Sigmoid colon (tissue), 7 donors: ENCODE data around the gene CFAP100. TPM values are rescaled to one million over a fixed set of nuclear protein-coding genes. Genes with fewer than 3 reads are reported as not detected.

Source experiments
- DNase-seq: peaks from one replicate; pipeline ENCODE4 v3.0.0-alpha.2; 2019
- H3K27ac ChIP-seq, 4 donors: fragments of 200-600 bp; sonication (generic); one replicate each; pipeline ENCODE4 v1.5.1; 2016 to 2019; ENCODE audit warnings: mild to moderate bottlenecking in 1 of 4
- H3K27me3 ChIP-seq, 3 donors: fragments of 200-600 bp; sonication (generic); one replicate each; pipeline ENCODE4 v1.5.1; 2019; ENCODE audit warnings: mild to moderate bottlenecking in 1 of 3
- H3K36me3 ChIP-seq, 4 donors: fragments of 200-600 bp; sonication (generic); one replicate each; pipeline ENCODE4 v1.5.1; 2016 to 2019
- H3K4me1 ChIP-seq, 4 donors: fragments of 200-600 bp; sonication (generic); one replicate each; pipeline ENCODE4 v1.5.1; 2017 to 2019
- H3K4me3 ChIP-seq, 4 donors: fragments of 200-600 bp; sonication (generic); one replicate each; pipeline ENCODE4 v1.5.1; 2017 to 2019; ENCODE audit warnings: mild to moderate bottlenecking in 2 of 4, moderate library complexity in 1 of 4
- H3K9me3 ChIP-seq, 4 donors: fragments of 200-600 bp in 3 of 4; sonication (generic) in 3 of 4; one replicate each; pipeline versions ENCODE4 v1.5.1 to v1.6.1; 2013 to 2019
- EP300 ChIP-seq, 4 donors: sonication (generic); formaldehyde crosslinking; IDR thresholded peaks; one replicate each; pipeline ENCODE4 v1.6.1; 2017; ENCODE audit warnings: antibody characterized with exemption in 4 of 4
- POLR2A ChIP-seq, 2 donors: fragments of 450-650 bp; IDR thresholded peaks; one replicate each; pipeline ENCODE4 v1.6.1; 2016; ENCODE audit warnings: antibody characterized with exemption in 2 of 2, mild to moderate bottlenecking in 2 of 2, moderate library complexity in 2 of 2
- POLR2AphosphoS5 ChIP-seq, 4 donors: sonication (generic); formaldehyde crosslinking; IDR thresholded peaks; one replicate each; pipeline ENCODE4 v1.6.1; 2017; ENCODE audit warnings: antibody characterized with exemption in 4 of 4
- WGBS, 2 donors: extraction: QIAGEN DNeasy Blood & Tissue Kit; methylation state at CpG; one replicate each; pipeline ENCODE4 v1.1.7; 2013; 5-methylcytosine and 5-hydroxymethylcytosine counted together
- intact Hi-C: fragments of 100-400 bp; cut with DNase I; formaldehyde crosslinking; loops from one replicate; pipeline ENCODE4 v1.15.1; 2023
- polyA plus RNA-seq, 3 donors: library from polyadenylated mRNA; stranded (reverse); fragments of 200-250 nt; gene quantifications; one replicate each; pipeline ENCODE4 v1.2.3, GENCODE V29; 2013
- total RNA-seq, 4 donors: library from RNA; depleted of rRNA; stranded (reverse); fragments of >200 nt; gene quantifications; one replicate each; pipeline ENCODE4 v1.1.0, GENCODE V29; 2016
- TF ChIP-seq, protein P1 (sequence below), 4 experiments: fragments of 450-650 bp in 3 of 4; fragments of 200-600 bp in 1 of 4; IDR thresholded peaks; one replicate each; pipeline ENCODE4 v1.5.1; 2016 to 2019; ENCODE audit warnings: antibody characterized with exemption in 4 of 4, mild to moderate bottlenecking in 3 of 4, moderate library complexity in 2 of 4
- donor health status: healthy with polysubstance abuse.
- donor health status: Bipolar disorder and iron deficiency.
- donor health status: healthy.

CFAP100 gene
- total and polyA plus RNA-seq, 7 donors, result not detected

DNA sequence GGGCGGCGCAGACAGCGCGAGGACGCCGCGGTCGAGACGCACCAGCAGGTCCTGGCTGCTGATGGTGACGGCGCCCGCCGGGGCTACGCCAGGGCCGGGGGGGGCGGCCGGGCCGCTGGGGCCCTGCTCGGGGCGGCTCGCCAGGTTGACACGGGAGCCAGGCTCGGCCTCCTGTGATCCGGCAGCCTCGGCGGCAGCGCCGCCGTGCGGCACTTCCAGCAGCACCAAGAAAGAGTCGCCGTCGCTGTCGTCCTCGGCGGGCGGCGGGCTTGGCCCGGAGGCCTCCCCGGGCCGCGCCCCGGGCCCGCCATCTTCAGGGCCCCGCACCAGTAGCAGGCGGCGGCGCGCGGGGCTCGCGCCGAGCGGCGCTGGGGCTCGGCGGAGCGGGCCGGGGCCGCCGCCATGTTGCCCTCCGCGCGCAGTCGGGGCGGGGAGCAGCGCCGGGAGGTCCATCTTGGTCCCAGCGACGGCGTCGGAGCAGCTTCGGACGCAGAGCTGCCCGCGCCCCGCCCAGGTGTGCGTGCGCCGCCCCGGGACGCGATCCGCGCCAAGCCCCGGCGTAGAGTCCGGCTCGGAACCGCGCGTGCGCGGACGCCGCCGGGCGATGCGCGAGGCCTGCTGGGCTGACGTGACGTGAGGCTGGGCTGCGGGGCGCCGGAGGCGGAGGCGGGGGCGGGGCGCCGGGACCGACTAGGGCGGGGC lies 80.9 kb downstream of the CFAP100 start, which contains the start of gene ZXDC:
ZXDC (minus strand) TSS at position 479 of the 702 bp plus-strand sequence; CDS start at position 453, 26 bp downstream.
- Histone ChIP-seq H3K4me3 (peak within 1 kb of the TSS; percentile 46 to 84 (median 73)), H3K4me1 (peaks cover 0 to 54% (median 47%) of the 10 kb centered on the region in 4 donors), H3K27ac (peak within 1 kb of the TSS; percentile 88 to 96 (median 94)), H3K36me3 (peaks cover 2 to 15% (median 6%) of the 10 kb centered on the region in 4 donors), H3K9me3 (no peaks in the 10 kb centered on the region), H3K27me3 (no peaks in the 10 kb centered on the region)
- TF ChIP-seq POLR2AphosphoS5 (IDR thresholded peaks at IDR 0.05), result peak; percentile 47 to 71 (median 68)
- TF ChIP-seq, protein P1, sequence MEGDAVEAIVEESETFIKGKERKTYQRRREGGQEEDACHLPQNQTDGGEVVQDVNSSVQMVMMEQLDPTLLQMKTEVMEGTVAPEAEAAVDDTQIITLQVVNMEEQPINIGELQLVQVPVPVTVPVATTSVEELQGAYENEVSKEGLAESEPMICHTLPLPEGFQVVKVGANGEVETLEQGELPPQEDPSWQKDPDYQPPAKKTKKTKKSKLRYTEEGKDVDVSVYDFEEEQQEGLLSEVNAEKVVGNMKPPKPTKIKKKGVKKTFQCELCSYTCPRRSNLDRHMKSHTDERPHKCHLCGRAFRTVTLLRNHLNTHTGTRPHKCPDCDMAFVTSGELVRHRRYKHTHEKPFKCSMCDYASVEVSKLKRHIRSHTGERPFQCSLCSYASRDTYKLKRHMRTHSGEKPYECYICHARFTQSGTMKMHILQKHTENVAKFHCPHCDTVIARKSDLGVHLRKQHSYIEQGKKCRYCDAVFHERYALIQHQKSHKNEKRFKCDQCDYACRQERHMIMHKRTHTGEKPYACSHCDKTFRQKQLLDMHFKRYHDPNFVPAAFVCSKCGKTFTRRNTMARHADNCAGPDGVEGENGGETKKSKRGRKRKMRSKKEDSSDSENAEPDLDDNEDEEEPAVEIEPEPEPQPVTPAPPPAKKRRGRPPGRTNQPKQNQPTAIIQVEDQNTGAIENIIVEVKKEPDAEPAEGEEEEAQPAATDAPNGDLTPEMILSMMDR (IDR thresholded peaks at IDR 0.05), result no peak
- intact Hi-C loops, result loop anchor here (5.0 kb wide), 3 partner anchors 88 to 393 kb away; partner anchors contain the start of gene SLC41A3
- 0 to 1% methylated on average over 112 of the region's 112 CpGs for WGBS, 2 donors
- peak; percentile 97 for DNase-seq

DNA sequence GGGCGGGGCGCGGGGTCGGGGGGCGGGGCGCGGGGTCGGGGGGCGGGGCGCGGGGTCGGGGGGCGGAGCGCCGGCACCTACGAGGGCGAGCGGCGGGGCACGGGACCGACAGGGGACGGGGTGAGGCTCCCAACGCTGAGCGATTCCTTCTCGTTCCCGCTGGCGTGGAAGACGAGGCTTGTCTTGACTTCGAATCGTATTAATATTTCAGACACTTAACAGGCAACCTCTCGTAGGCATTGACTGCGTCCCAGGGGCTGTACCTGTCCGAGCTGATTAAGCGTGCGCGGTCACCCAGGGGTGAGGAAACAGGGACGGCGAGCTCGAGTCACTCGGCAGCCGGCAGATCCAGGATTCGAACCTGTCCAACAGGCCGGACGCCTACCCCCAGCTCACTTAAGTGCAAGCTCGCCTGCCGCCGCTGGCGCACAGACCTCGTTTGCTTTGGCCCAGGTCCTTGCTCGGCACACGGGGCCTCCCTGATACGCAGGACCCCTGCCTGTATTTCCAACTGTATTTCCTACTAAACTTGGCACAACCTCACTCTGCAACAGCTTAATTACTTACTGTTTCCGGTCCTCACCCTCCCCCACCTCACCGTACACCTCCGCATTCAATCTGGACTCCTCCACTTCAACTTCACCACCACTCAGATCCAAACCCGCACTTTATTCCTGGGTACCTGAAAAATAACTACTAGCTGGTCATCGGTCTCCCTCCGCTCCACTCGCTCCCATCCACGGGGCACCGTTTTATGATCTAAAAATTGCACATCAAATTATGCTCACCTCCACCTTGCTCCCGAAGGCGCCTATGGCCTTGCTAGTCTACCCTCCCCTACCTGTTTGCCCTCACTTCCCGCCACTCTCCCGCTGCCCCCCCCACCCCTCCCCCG lies 81.7 kb downstream of the CFAP100 start:
- Histone ChIP-seq H3K36me3 (peaks cover 0 to 6% (median under 1%) of the 10 kb centered on the region in 4 donors), H3K4me1 (peaks cover 0 to 47% (median 41%) of the 10 kb centered on the region in 4 donors), H3K27me3 (no peaks in the 10 kb centered on the region), H3K4me3 (peak overlapping the region; percentile 46 to 77 (median 68)), H3K27ac (peak overlapping the region; percentile 80 to 96 (median 90)), H3K9me3 (no peaks in the 10 kb centered on the region)
- no peak for TF ChIP-seq EP300 (IDR thresholded peaks at IDR 0.05)
- peak; percentile 52 to 68 for TF ChIP-seq POLR2A (IDR thresholded peaks at IDR 0.05)
- peak; percentile 86 to 95 (median 88) for TF ChIP-seq POLR2AphosphoS5 (IDR thresholded peaks at IDR 0.05)
- TF ChIP-seq, protein P1 (IDR thresholded peaks at IDR 0.05), result no peak
- DNase-seq, result no peak
- 8 to 11% methylated on average over 61 to 66 of the region's 66 CpGs for WGBS, 2 donors
- intact Hi-C loops, result loop anchor here (5.0 kb wide), 3 partner anchors 89 to 394 kb away; partner anchors contain the start of gene SLC41A3

DNA sequence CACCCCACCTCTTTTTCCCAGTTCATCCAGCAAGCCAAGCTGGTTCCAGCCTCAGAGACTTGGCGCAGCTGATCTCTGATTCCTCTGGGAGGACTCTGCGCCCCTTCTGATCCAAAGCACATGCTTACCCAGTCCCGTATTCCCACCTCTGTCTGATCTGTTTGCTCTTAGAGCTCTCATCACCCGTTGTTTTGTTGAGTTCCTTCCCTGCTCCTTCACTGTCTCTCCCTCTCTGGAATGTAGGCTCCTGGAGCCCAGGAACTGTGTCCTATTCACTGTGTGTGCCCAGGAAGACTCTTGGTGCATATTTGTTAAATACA lies 82.3 kb downstream of the CFAP100 start:
- no peak for DNase-seq
- TF ChIP-seq, protein P1 (IDR thresholded peaks at IDR 0.05), result no peak
- TF ChIP-seq POLR2AphosphoS5 (IDR thresholded peaks at IDR 0.05) (no peak), POLR2A (IDR thresholded peaks at IDR 0.05) (no peak), EP300 (IDR thresholded peaks at IDR 0.05) (no peak)
- Histone ChIP-seq H3K4me3 (no peak overlapping the region), H3K27ac (peak overlapping the region in 3 of 4 donors; percentile 80 to 96 (median 94)), H3K36me3 (peaks cover 0 to under 1% (median 0%) of the 10 kb centered on the region in 4 donors), H3K4me1 (peaks cover 0 to 40% (median 35%) of the 10 kb centered on the region in 4 donors), H3K9me3 (no peaks in the 10 kb centered on the region), H3K27me3 (no peaks in the 10 kb centered on the region)
- WGBS, 2 donors, result 66 to 73% methylated on average over 4 of the region's 4 CpGs
- intact Hi-C loops, result loop anchor here (5.0 kb wide), 3 partner anchors 90 to 395 kb away; partner anchors contain the start of gene SLC41A3

DNA sequence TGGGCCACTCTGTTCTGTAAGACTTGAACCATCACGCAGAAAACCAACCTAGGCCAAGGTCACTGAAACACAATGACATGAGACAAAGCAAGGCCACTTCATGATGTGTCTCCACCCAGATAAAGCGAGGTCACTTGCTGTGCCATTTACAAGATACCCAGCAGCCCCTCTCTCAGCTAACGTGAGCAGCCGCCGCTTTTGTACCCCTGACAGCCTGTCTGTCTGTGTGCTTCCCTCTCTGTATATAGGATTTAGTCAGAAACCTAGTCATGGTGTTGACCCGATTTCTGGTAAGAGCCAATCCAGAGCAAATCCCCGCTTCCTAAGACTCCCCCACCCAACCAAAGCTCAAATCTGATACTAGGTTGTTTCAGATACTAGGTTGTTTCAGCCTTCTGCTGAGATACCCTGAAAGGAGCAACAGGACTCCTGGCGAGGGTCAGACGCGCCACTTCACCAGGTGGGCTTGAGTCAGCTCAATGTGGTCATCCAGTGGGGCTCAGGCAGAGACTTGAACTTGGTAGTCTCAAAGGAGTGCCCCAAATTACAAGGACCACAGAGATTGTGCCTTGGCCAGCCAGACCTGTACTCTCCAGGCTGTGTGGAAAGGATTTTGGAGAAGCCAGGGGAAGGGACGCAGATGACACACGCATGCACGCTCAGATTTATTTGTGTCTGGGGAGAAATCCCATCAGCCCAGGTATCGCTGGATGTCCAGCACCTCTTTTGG lies 84.0 kb downstream of the CFAP100 start:
- H3K27ac ChIP-seq, result no peak overlapping the region
- no peaks in the 10 kb centered on the region for H3K9me3 ChIP-seq
- TF ChIP-seq, protein P1 (IDR thresholded peaks at IDR 0.05), result no peak
- TF ChIP-seq POLR2A (IDR thresholded peaks at IDR 0.05), result no peak
- no peak overlapping the region for H3K4me3 ChIP-seq
- no peak for DNase-seq
- intact Hi-C loops, result loop anchor here (5.0 kb wide), 3 partner anchors 91 to 396 kb away; partner anchors contain the start of gene SLC41A3
- peaks cover 0 to 23% (median 18%) of the 10 kb centered on the region in 4 donors for H3K4me1 ChIP-seq
- 97% methylated on average over 14 of the region's 14 CpGs for WGBS, 2 donors
- no peaks in the 10 kb centered on the region for H3K27me3 ChIP-seq
- H3K36me3 ChIP-seq, result no peaks in the 10 kb centered on the region
